Parathyroid adenoma (tissue), 2 donors: ENCODE measurements around the gene KLHL3.

Source experiments
- H2AFZ ChIP-seq: fragments of 300-600 bp; sonication (generic); one replicate; pipeline ENCODE4 v1.7.0; 2017; ENCODE audit warnings: antibody characterized with exemption, mild to moderate bottlenecking
- H3K27ac ChIP-seq: fragments of 300-600 bp; sonication (generic); one replicate; pipeline ENCODE4 v1.7.0; 2017
- H3K27me3 ChIP-seq: fragments of 300-600 bp; sonication (generic); one replicate; pipeline ENCODE4 v1.7.0; 2017; ENCODE audit warnings: low read length; ENCODE audit not compliant: control insufficient read depth, insufficient read depth
- H3K36me3 ChIP-seq: fragments of 300-600 bp; sonication (generic); one replicate; pipeline ENCODE4 v1.7.0; 2017; ENCODE audit warnings: low read length; ENCODE audit not compliant: control insufficient read depth, insufficient read depth
- H3K4me1 ChIP-seq: fragments of 300-600 bp; sonication (generic); one replicate; pipeline ENCODE4 v1.7.0; 2017; ENCODE audit warnings: control low read depth
- H3K4me2 ChIP-seq: fragments of 300-600 bp; sonication (generic); one replicate; pipeline ENCODE4 v1.7.0; 2017; ENCODE audit warnings: low read length
- H3K4me3 ChIP-seq: fragments of 300-600 bp; sonication (generic); one replicate; pipeline ENCODE4 v1.7.0; 2017; ENCODE audit warnings: low read depth, low read length
- H3K79me2 ChIP-seq: fragments of 300-600 bp; sonication (generic); one replicate; pipeline ENCODE4 v1.7.0; 2017; ENCODE audit warnings: control low read depth
- H3K9ac ChIP-seq: fragments of 300-600 bp; sonication (generic); one replicate; pipeline ENCODE4 v1.7.0; 2017; ENCODE audit warnings: mild to moderate bottlenecking
- H3K9me3 ChIP-seq: fragments of 300-600 bp; sonication (generic); one replicate; pipeline ENCODE4 v1.7.0; 2017; ENCODE audit warnings: low read length; ENCODE audit not compliant: control insufficient read depth
- CTCF ChIP-seq: fragments of 300-600 bp; sonication (generic); IDR thresholded peaks from one replicate; pipeline ENCODE4 v1.7.0; 2017; ENCODE audit warnings: antibody characterized with exemption, mild to moderate bottlenecking
- donor health status: primary hyperparathyroidism.

The KLHL3 gene

DNA sequence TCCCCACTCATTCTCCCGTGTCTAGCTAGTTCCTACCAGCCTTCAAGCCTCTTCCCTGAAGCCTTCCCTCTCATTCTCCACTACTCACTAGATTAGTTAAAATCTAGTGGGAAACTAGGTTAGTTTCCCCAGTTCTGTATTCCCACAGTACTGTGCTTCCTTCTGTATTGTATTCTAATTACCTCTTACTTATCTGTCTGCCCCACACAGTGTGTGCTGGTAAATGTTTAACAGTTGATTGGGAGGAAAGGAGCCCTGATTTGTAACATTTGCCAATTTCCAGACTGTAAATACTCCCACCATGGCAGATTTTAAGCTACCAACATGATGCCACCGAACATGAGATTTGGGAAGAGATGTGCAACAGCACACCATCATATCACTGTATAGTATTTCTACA lies 8.3 kb downstream of the KLHL3 start:
- TF ChIP-seq CTCF = no peak
- H3K4me1 ChIP-seq = no peaks in the 10 kb centered on the region
- no peaks in the 10 kb centered on the region for H3K9me3 ChIP-seq
- no peak overlapping the region for H2AFZ ChIP-seq
- H3K79me2 ChIP-seq = no peaks in the 10 kb centered on the region
- H3K4me2 ChIP-seq = no peak overlapping the region
- H3K27me3 ChIP-seq = no peaks in the 10 kb centered on the region
- H3K36me3 ChIP-seq = no peaks in the 10 kb centered on the region
- H3K27ac ChIP-seq = no peak overlapping the region
- H3K9ac ChIP-seq = no peak overlapping the region
- no peak overlapping the region for H3K4me3 ChIP-seq

GRCh38 chr5:137724251-137724650 lies 11.6 kb downstream of the KLHL3 start:
- no peaks in the 10 kb centered on the region for H3K9me3 ChIP-seq
- H3K36me3 ChIP-seq = no peaks in the 10 kb centered on the region
- no peak for TF ChIP-seq CTCF
- no peaks in the 10 kb centered on the region for H3K79me2 ChIP-seq
- no peak overlapping the region for H2AFZ ChIP-seq
- H3K27me3 ChIP-seq = no peaks in the 10 kb centered on the region
- H3K27ac ChIP-seq = no peak overlapping the region
- no peak overlapping the region for H3K9ac ChIP-seq
- H3K4me2 ChIP-seq = no peak overlapping the region
- no peak overlapping the region for H3K4me3 ChIP-seq
- no peaks in the 10 kb centered on the region for H3K4me1 ChIP-seq

- H3K4me3 ChIP-seq = no peak overlapping the region
- H3K27me3 ChIP-seq = no peaks in the 10 kb centered on the region
- H3K9me3 ChIP-seq = no peaks in the 10 kb centered on the region
- no peak for TF ChIP-seq CTCF
- no peak overlapping the region for H3K4me2 ChIP-seq
- H3K9ac ChIP-seq = no peak overlapping the region
- H3K36me3 ChIP-seq = no peaks in the 10 kb centered on the region
- no peaks in the 10 kb centered on the region for H3K79me2 ChIP-seq
- H2AFZ ChIP-seq = no peak overlapping the region
- H3K27ac ChIP-seq = no peak overlapping the region
- H3K4me1 ChIP-seq = no peaks in the 10 kb centered on the region
These were observed 17.3 kb downstream of the KLHL3 start for GRCh38 chr5:137718611-137719010.

- no peak overlapping the region for H3K27ac ChIP-seq
- H3K27me3 ChIP-seq = no peaks in the 10 kb centered on the region
These were observed 19.6 kb downstream of the KLHL3 start for GRCh38 chr5:137716337-137716736.

More at GRCh38 chr5:137716337-137716736, 19.6 kb downstream of the KLHL3 start:
- H3K4me2 ChIP-seq = no peak overlapping the region
- no peaks in the 10 kb centered on the region for H3K9me3 ChIP-seq
- H3K36me3 ChIP-seq = no peaks in the 10 kb centered on the region
- H3K79me2 ChIP-seq = no peaks in the 10 kb centered on the region
- no peak overlapping the region for H2AFZ ChIP-seq
- H3K9ac ChIP-seq = no peak overlapping the region
- no peak overlapping the region for H3K4me3 ChIP-seq
- TF ChIP-seq CTCF = no peak
- no peaks in the 10 kb centered on the region for H3K4me1 ChIP-seq
